Smooth muscle cell (in vitro differentiated cells): Measurements from ENCODE around the gene CENPT. TPM values are rescaled to one million over a fixed set of nuclear protein-coding genes. Genes with fewer than 3 reads are reported as not detected.

Experiments
- DNase-seq: peaks from one replicate; lab custom pipeline; 2025; ENCODE audit not compliant: unreplicated experiment; lab: John Stamatoyannopoulos, UW
- H2AFZ ChIP-seq: fragments of 200-600 bp; sonication (generic); 2 replicates; pipeline ENCODE4 v1.6.0; 2016; ENCODE audit warnings: antibody characterized with exemption, low read depth, mild to moderate bottlenecking
- H3F3A ChIP-seq: fragments of 200-600 bp; sonication (generic); 2 replicates; pipeline ENCODE4 v1.6.0; 2017; ENCODE audit warnings: antibody characterized with exemption, low read depth
- H3K27ac ChIP-seq: fragments of 200-600 bp; sonication (generic); 2 replicates; pipeline ENCODE4 v1.5.1; 2016; ENCODE audit warnings: low read depth, mild to moderate bottlenecking
- H3K27me3 ChIP-seq: fragments of 200-600 bp; sonication (generic); 2 replicates; pipeline ENCODE4 v1.6.1; 2016; ENCODE audit warnings: low read depth, mild to moderate bottlenecking
- H3K36me3 ChIP-seq: fragments of 200-600 bp; sonication (generic); 2 replicates; pipeline ENCODE4 v1.5.1; 2016; ENCODE audit warnings: low read depth
- H3K4me1 ChIP-seq: fragments of 200-600 bp; sonication (generic); 2 replicates; pipeline ENCODE4 v1.5.1; 2016; ENCODE audit warnings: low read depth
- H3K4me2 ChIP-seq: fragments of 200-600 bp; sonication (generic); 2 replicates; pipeline ENCODE4 v1.6.0; 2016; ENCODE audit warnings: mild to moderate bottlenecking
- H3K4me3 ChIP-seq: fragments of 200-600 bp; sonication (generic); 2 replicates; pipeline ENCODE4 v1.5.1; 2016; ENCODE audit warnings: mild to moderate bottlenecking
- H3K79me2 ChIP-seq: fragments of 200-600 bp; sonication (generic); 2 replicates; pipeline ENCODE4 v1.6.0; 2016; ENCODE audit warnings: low read depth, mild to moderate bottlenecking
- H3K9ac ChIP-seq: fragments of 200-600 bp; sonication (generic); 2 replicates; pipeline ENCODE4 v1.6.0; 2016; ENCODE audit warnings: low read depth
- H3K9me3 ChIP-seq: fragments of 200-600 bp; sonication (generic); replicated peaks from 2 replicates; pipeline ENCODE4 v1.5.1; 2016; ENCODE audit warnings: low read depth
- H4K20me1 ChIP-seq: fragments of 200-600 bp; sonication (generic); 2 replicates; pipeline ENCODE4 v1.6.0; 2016; ENCODE audit warnings: low read depth
- WGBS: methylation state at CpG from one replicate; pipeline ENCODE4 v1.1.7; 2016; ENCODE audit warnings: low lambda C conversion rate; 5-methylcytosine and 5-hydroxymethylcytosine counted together
- polyA plus RNA-seq: library from polyadenylated mRNA; unstranded; fragments of >200 nt; fragmentation: Nextera tagmentation; extraction: Ambion mirVana; gene quantifications from 2 replicates; pipeline ENCODE4 v1.2.1, GENCODE V29; 2016
- total RNA-seq: library from RNA; depleted of rRNA; stranded (reverse); fragments of >200 nt; gene quantifications from 2 replicates; pipeline ENCODE4 v1.2.3, GENCODE V29; 2014
- TF ChIP-seq, protein P1 (sequence below): fragments of 200-600 bp; sonication (generic); IDR thresholded peaks from 2 replicates; pipeline ENCODE4 v1.5.1; 2017; ENCODE audit warnings: borderline replicate concordance, mild to moderate bottlenecking, antibody characterized with exemption; ENCODE audit not compliant: insufficient read depth, poor library complexity, severe bottlenecking

The CENPT gene
- total and polyA plus RNA-seq, 2 experiments from 2014 or later = 47.0 to 65.8 TPM

DNA sequence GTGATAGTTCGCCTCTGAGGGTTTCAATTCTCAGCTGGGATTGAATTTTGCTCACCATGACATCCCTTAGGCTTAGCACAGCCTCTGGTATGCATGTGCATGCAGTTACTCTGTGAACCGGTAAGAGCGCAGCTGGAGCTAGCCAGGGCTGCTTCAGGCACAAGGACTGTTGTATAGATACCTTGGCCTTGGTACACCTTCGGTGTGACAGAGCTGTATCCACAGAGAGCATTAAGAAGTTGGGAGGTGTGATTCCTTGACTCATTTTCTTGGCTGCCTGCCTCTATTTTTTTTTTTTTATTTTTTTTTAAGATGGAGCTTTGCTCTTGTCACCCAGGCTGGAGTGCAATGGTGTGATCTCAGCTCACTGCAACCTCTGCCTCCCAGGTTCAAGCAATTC lies 3.0 kb downstream of the CENPT start:
- Histone ChIP-seq H3K9me3 (no peaks in the 10 kb centered on the region), H3K36me3 (no peaks in the 10 kb centered on the region), H3K79me2 (peaks cover 54% of the 10 kb centered on the region), H3K27ac (peak overlapping the region; percentile 98), H2AFZ (no peak overlapping the region), H3K4me1 (peaks cover 43% of the 10 kb centered on the region), H4K20me1 (peaks cover 35% of the 10 kb centered on the region), H3K27me3 (no peaks in the 10 kb centered on the region), H3K9ac (no peak overlapping the region), H3F3A (peaks cover 30% of the 10 kb centered on the region), H3K4me2 (peak overlapping the region; percentile 94), H3K4me3 (peak overlapping the region; percentile 85)
- TF ChIP-seq, protein P1, sequence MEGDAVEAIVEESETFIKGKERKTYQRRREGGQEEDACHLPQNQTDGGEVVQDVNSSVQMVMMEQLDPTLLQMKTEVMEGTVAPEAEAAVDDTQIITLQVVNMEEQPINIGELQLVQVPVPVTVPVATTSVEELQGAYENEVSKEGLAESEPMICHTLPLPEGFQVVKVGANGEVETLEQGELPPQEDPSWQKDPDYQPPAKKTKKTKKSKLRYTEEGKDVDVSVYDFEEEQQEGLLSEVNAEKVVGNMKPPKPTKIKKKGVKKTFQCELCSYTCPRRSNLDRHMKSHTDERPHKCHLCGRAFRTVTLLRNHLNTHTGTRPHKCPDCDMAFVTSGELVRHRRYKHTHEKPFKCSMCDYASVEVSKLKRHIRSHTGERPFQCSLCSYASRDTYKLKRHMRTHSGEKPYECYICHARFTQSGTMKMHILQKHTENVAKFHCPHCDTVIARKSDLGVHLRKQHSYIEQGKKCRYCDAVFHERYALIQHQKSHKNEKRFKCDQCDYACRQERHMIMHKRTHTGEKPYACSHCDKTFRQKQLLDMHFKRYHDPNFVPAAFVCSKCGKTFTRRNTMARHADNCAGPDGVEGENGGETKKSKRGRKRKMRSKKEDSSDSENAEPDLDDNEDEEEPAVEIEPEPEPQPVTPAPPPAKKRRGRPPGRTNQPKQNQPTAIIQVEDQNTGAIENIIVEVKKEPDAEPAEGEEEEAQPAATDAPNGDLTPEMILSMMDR = peak; percentile 4
- 67% methylated on average over 4 of the region's 4 CpGs for WGBS
- DNase-seq = no peak

DNA sequence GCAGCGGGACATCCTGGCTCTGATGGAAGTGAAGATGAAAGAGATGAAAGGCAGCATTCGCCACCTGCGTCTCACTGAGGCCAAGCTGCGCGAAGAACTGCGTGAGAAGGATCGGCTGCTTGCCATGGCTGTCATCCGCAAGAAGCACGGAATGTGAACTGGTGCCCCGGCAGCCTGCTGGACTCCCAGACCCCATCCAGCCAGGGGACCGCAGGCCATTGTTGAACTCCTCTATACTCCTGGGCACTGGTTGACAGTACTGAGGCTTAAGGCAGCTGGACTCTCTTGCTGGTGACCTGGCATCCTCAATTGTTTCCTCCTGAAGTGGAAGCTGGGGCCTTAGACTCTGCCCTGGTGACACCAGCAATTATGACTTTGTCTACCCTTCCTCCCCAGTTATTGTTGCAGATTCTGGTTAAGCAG lies 4.1 kb downstream of the CENPT start:
- peak overlapping the region; percentile 94 for H3K4me2 ChIP-seq
- 25% methylated on average over 11 of the region's 11 CpGs for WGBS
- H3K27ac ChIP-seq = peak overlapping the region; percentile 98
- H3K9me3 ChIP-seq = no peaks in the 10 kb centered on the region
- no peak overlapping the region for H2AFZ ChIP-seq
- H3F3A ChIP-seq = peaks cover 30% of the 10 kb centered on the region
- peaks cover 43% of the 10 kb centered on the region for H3K79me2 ChIP-seq
- no peaks in the 10 kb centered on the region for H3K27me3 ChIP-seq
- TF ChIP-seq, protein P1 = no peak
- H4K20me1 ChIP-seq = peaks cover 24% of the 10 kb centered on the region
- no peaks in the 10 kb centered on the region for H3K36me3 ChIP-seq
- peak overlapping the region; percentile 85 for H3K4me3 ChIP-seq
- H3K4me1 ChIP-seq = peaks cover 41% of the 10 kb centered on the region
- DNase-seq = no peak
- peak overlapping the region; percentile 41 for H3K9ac ChIP-seq

DNA sequence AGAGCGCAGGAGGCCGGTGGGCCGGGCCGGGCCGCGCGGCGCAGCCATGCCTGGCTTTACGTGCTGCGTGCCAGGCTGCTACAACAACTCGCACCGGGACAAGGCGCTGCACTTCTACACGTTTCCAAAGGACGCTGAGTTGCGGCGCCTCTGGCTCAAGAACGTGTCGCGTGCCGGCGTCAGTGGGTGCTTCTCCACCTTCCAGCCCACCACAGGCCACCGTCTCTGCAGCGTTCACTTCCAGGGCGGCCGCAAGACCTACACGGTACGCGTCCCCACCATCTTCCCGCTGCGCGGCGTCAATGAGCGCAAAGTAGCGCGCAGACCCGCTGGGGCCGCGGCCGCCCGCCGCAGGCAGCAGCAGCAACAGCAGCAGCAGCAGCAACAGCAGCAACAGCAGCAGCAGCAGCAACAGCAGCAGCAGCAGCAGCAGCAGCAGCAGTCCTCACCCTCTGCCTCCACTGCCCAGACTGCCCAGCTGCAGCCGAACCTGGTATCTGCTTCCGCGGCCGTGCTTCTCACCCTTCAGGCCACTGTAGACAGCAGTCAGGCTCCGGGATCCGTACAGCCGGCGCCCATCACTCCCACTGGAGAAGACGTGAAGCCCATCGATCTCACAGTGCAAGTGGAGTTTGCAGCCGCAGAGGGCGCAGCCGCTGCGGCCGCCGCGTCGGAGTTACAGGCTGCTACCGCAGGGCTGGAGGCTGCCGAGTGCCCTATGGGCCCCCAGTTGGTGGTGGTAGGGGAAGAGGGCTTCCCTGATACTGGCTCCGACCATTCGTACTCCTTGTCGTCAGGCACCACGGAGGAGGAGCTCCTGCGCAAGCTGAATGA lies 4.8 kb downstream of the CENPT start:
- H4K20me1 ChIP-seq = peaks cover 17% of the 10 kb centered on the region
- H2AFZ ChIP-seq = peak overlapping the region; percentile 55
- no peaks in the 10 kb centered on the region for H3K9me3 ChIP-seq
- H3K4me1 ChIP-seq = peaks cover 35% of the 10 kb centered on the region
- WGBS = 2% methylated on average over 61 of the region's 67 CpGs
- TF ChIP-seq, protein P1 = peak; percentile 13
- peaks cover 37% of the 10 kb centered on the region for H3K79me2 ChIP-seq
- H3K9ac ChIP-seq = peak overlapping the region; percentile 41
- peaks cover 30% of the 10 kb centered on the region for H3F3A ChIP-seq
- H3K27ac ChIP-seq = peak overlapping the region; percentile 98
- H3K4me2 ChIP-seq = peak overlapping the region; percentile 94
- DNase-seq = peak; percentile 44
- H3K4me3 ChIP-seq = peak overlapping the region; percentile 85
- H3K36me3 ChIP-seq = no peaks in the 10 kb centered on the region
- H3K27me3 ChIP-seq = no peaks in the 10 kb centered on the region
